ENCODE data around the gene LPCAT1. TPM values are rescaled to one million over a fixed set of nuclear protein-coding genes. Genes with fewer than 3 reads are reported as not detected.

The LPCAT1 gene
- total and polyA plus RNA-seq, 2 donors (not counting 3 experiments of a cell fraction or from before 2014, with no cell fraction given), result 28.9 to 57.2 TPM

GRCh38 chr5:1420211-1421195, 103.3 kb downstream of the LPCAT1 start:
- Histone ChIP-seq H3K4me1 (ENCODE audit: control insufficient read depth, extremely low read depth, insufficient read depth, low read length) (no peaks in the 10 kb centered on the region), H3K79me2 (ENCODE audit: control insufficient read depth, insufficient read depth, low read length) (no peaks in the 10 kb centered on the region), H3K4me3 (replicated peaks in 1 of 3; ENCODE audit: insufficient read depth in 1 of 3, low read depth in 1 of 3, low read length in 3 of 3) (no peak overlapping the region), H3K27ac (ENCODE audit: insufficient read depth, low read depth, low read length) (no peak overlapping the region), H3K9me3 (replicated peaks; ENCODE audit: control insufficient read depth, insufficient read depth, low read length) (no peaks in the 10 kb centered on the region), H3K4me2 (ENCODE audit: insufficient read depth, low read length) (no peak overlapping the region), H3K9me1 (replicated peaks; ENCODE audit: control insufficient read depth, extremely low read depth, insufficient read depth, low read length) (no peaks in the 10 kb centered on the region), H3K27me3 (ENCODE audit: control insufficient read depth in 2 of 2, insufficient read depth in 2 of 2, low read length in 2 of 2) (no peaks in the 10 kb centered on the region), H3K36me3 (ENCODE audit: control insufficient read depth in 2 of 2, extremely low read depth in 1 of 2, insufficient read depth in 2 of 2, low read length in 2 of 2) (no peaks in the 10 kb centered on the region), H2AFZ (ENCODE audit: low read depth, low read length) (no peak overlapping the region), H3K9ac (replicated peaks; ENCODE audit: extremely low read depth, insufficient read depth, low read length) (no peak overlapping the region), H4K20me1 (replicated peaks; ENCODE audit: control insufficient read depth, extremely low read depth, insufficient read depth, low read length) (no peaks in the 10 kb centered on the region)
- intact Hi-C loops (cut with micrococcal nuclease) (no loop called here), dilution Hi-C loops (cut with MboI; ENCODE audit: extremely low pct_ligation_motif_present, low sequenced_read_pairs) (no loop called here)
- BruUV-seq (replicated peaks), result no TSS peak
- ChIA-PET CTCF (no interaction called here), POLR2A (no interaction called here)
- FAIRE-seq, result no peak
- no peak for DNase-seq (ENCODE audit: low read depth, low spot score)
- TF ChIP-seq JUN (IDR thresholded peaks at IDR 0.05; ENCODE audit: borderline replicate concordance, insufficient read depth, insufficient read length, low read depth) (no peak), POLR2AphosphoS5 (IDR thresholded peaks at IDR 0.05; ENCODE audit: insufficient read depth, low read depth, low read length) (no peak), MYC (IDR thresholded peaks at IDR 0.05; ENCODE audit: low read depth, low read length) (no peak), CTCF (IDR thresholded peaks at IDR 0.05; ENCODE audit: extremely low read depth in 1 of 2, insufficient read depth in 1 of 2, low read depth in 1 of 2, low read length in 2 of 2) (no peak), FOS (IDR thresholded peaks at IDR 0.05; ENCODE audit: borderline replicate concordance, insufficient read depth, low read length) (no peak), GATA2 (IDR thresholded peaks at IDR 0.05; ENCODE audit: insufficient read depth, insufficient read length, low read depth, low read length) (no peak)
